Measurements from ENCODE around the gene SEMA3A.
A peak's percentile ranks its signal among the peaks of the same experiment; 100 is the strongest.

The SEMA3A gene

DNA sequence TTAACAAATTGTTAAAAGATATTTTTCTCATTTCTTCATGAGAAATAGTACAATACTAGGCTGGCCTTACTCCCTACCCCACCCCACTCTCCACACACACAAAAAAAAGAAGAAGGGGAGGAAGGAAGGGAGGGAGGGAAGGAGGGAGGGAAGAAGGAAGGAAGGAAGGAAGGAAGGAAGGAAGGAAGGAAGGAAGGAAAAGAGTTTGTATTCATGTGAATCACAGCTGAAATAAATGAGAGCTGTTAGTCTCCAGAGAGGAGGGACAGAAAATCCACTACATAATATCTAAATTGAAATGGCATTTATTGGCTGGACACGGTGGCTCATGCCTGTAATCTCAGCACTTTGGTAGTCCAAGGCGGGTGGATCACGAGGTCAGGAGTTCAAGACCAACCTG, 57.8 kb downstream of the SEMA3A start:
- TF ChIP-seq, protein P1, sequence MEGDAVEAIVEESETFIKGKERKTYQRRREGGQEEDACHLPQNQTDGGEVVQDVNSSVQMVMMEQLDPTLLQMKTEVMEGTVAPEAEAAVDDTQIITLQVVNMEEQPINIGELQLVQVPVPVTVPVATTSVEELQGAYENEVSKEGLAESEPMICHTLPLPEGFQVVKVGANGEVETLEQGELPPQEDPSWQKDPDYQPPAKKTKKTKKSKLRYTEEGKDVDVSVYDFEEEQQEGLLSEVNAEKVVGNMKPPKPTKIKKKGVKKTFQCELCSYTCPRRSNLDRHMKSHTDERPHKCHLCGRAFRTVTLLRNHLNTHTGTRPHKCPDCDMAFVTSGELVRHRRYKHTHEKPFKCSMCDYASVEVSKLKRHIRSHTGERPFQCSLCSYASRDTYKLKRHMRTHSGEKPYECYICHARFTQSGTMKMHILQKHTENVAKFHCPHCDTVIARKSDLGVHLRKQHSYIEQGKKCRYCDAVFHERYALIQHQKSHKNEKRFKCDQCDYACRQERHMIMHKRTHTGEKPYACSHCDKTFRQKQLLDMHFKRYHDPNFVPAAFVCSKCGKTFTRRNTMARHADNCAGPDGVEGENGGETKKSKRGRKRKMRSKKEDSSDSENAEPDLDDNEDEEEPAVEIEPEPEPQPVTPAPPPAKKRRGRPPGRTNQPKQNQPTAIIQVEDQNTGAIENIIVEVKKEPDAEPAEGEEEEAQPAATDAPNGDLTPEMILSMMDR (IDR thresholded peaks at IDR 0.05; ENCODE audit: low read depth, low read length, missing control alignments) = no peak
- no peak overlapping the region for H3K4me3 ChIP-seq (replicated peaks; ENCODE audit: low read depth, low read length)
- DNase-seq (ENCODE audit: extremely low read depth, low read depth) = no peak

DNA sequence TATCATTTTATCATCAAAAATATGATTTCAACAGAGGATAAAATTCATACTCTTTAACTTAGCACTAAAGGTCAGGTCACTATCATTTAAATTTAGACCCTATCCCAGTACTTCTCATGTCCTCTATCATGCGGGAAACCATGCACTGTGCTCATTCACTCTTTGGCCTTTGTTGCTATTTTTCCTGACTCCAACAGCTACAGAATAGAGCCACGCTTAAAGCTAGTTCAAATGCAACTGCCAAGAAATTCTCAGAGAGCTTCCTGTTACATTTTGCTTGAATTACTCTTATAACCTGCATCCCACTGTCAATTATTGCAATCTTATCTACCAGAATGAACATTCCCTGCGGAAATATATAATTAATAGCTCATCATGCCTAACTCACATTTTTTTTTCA, 58.3 kb downstream of the SEMA3A start:
- TF ChIP-seq, protein P1 (IDR thresholded peaks at IDR 0.05; ENCODE audit: low read depth, low read length, missing control alignments) = no peak
- no peak for DNase-seq (ENCODE audit: extremely low read depth, low read depth)
- no peak overlapping the region for H3K4me3 ChIP-seq (replicated peaks; ENCODE audit: low read depth, low read length)

DNA sequence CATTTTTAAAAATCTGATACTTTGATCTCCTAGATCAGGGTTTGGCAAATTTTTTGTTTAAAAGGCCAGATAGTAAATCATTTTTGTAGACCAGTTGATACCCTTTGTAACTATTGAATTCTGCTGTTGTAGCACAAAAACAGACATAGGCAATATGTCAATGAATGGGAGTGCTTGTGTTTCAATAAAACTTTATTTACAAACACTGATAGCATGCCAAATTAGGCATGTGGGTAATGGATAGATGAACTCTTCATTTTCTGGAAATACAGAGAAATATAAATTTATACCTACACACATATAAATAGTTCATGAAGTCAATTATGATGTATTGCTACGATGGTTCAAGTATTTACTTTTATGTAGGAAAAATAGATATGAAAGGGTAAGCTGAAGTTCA, 60.4 kb downstream of the SEMA3A start:
- DNase-seq (ENCODE audit: extremely low read depth, low read depth) = no peak
- TF ChIP-seq, protein P1 (IDR thresholded peaks at IDR 0.05; ENCODE audit: low read depth, low read length, missing control alignments) = no peak
- H3K4me3 ChIP-seq (replicated peaks; ENCODE audit: low read depth, low read length) = no peak overlapping the region

DNA sequence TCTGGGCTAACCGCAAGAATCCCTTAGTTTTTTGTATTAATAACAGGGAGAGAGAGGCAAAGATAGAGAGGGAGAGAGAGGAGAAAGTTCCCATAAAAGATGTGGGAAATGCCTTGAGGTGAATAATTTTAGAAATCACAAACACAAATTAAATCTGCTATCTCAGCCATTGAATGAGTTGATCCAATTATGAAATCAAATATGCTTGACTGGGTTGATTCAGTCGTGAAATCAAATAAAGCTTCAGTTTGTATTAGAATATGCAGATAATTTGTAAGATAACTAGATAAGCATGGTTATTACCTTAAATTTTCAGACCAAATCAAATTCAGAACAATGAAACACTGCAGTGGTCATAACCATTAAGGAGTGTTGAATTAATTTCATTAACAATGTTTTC, 68.9 kb downstream of the SEMA3A start:
- TF ChIP-seq, protein P1 (IDR thresholded peaks at IDR 0.05; ENCODE audit: low read depth, low read length, missing control alignments) = no peak
- DNase-seq (ENCODE audit: extremely low read depth, low read depth) = no peak

DNA sequence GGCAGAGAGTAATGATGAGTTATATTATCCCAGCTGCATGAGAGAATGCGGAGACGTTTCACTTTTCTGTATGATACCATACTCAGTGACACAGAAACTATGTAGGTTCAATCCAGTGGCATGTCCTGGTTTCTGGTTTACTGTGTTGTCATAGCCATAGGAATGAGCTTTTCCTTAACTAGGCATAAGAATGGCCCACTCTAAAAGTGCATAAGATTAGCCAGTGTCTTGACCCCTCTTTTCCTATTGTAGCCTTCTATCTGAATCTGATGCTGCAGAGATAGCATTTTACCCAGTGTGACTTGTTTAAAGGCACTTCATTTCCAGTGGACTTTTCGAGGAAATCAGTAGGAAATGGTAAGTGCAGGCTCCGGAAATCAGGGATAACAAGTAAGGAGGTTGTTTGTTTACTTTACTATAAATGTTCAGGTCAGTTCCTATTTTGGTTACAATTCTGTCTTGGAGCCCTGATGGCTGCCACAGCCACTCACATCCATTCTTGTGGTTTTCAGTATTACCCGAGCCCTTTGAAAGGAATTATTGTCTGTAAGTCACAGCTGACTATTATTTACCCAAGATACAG, 70.5 kb downstream of the SEMA3A start:
- H3K4me3 ChIP-seq (replicated peaks; ENCODE audit: low read depth, low read length) = no peak overlapping the region
- DNase-seq (ENCODE audit: extremely low read depth, low read depth) = no peak

More for the DNA sequence above, 68.9 kb downstream of the SEMA3A start:
- no peak overlapping the region for H3K4me3 ChIP-seq (replicated peaks; ENCODE audit: low read depth, low read length)

DNA sequence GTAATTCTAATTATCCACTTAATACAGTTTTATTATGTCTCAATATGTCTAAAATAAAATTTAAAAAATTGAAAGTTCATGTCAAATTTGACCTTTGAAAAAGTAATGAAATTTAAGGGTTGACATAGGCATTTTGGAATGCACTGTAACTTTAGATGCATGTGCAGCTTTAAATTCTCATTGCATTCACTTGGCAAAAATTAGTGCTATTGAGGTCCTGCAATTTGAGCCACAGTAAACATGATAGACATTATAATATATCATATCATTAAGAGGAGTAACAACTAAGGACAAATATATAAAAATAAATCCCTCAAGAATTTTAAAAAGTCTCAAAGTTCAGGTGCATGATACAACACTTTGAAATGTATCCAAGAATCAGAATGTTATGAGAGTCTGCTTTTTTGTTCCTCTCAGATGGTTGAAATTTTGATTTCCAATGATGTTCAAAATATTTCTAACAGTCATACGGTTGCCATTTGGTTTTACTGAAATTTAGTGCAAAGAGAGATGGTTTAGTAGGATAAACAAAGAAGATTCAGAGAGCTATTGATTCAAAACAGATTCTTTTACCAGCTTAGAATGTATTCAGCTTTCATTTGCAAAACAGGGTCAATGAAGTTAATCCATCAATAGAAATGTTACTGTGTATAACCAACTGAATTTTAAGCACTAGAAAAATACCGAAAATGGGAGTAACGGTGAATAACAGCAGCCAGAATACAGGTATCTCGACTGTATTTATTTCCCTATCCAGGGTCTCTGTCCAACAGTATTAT, 71.8 kb downstream of the SEMA3A start:
- no peak overlapping the region for H3K4me3 ChIP-seq (replicated peaks; ENCODE audit: low read depth, low read length)
- TF ChIP-seq, protein P1 (IDR thresholded peaks at IDR 0.05; ENCODE audit: low read depth, low read length, missing control alignments) = no peak
- peak; percentile 10 for DNase-seq (ENCODE audit: extremely low read depth, low read depth)

More for the DNA sequence above, 70.5 kb downstream of the SEMA3A start:
- TF ChIP-seq, protein P1 (IDR thresholded peaks at IDR 0.05; ENCODE audit: low read depth, low read length, missing control alignments) = no peak
